ENCODE measurements around the gene LNX1.

GRCh38 chr4:53450773-53451172 is 140.5 kb downstream of the LNX1 start:
- TF ChIP-seq POLR2A (IDR thresholded peaks at IDR 0.05; ENCODE audit: low read length) (no peak), GATA1 (IDR thresholded peaks at IDR 0.05; ENCODE audit: low read depth, low read length) (no peak)
